Keratinocyte (primary cell): Measurements from ENCODE around the gene ENTHD1.
"Not testable (repeated sequence)": the region's sequence is repeated elsewhere in the genome, so short reads cannot be mapped to it uniquely, and the experiment has no call there.

ENCODE experiments used
- CTCF ChIP-seq, 3 experiments: IDR thresholded peaks in 1 of 3; conservative IDR thresholded peaks in 1 of 3; optimal IDR thresholded peaks in 1 of 3; 2 replicates in 2 of 3; 3 replicates in 1 of 3; pipeline versions ENCODE3 to v1.5.1; 2011; ENCODE audit warnings: low read length in 3 of 3, mild to moderate bottlenecking in 3 of 3, moderate library complexity in 2 of 3, control low read depth in 1 of 3, inconsistent platforms in 1 of 3; ENCODE audit not compliant: insufficient read depth in 2 of 3; ENCODE audit errors: extremely low read depth in 1 of 3
- EZH2 ChIP-seq: IDR thresholded peaks from one replicate; pipeline ENCODE4 v1.6.1; 2012; ENCODE audit warnings: inconsistent platforms, mild to moderate bottlenecking, low read length, moderate library complexity

- TF ChIP-seq CTCF (optimal IDR thresholded peaks at IDR 0.05 in 1 of 3, IDR thresholded peaks at IDR 0.05 in 1 of 3, conservative IDR thresholded peaks at IDR 0.05 in 1 of 3; ENCODE audit: extremely low read depth in 1 of 3, insufficient read depth in 2 of 3, low read length in 3 of 3); EZH2: not testable (repeated sequence)
Observed at GRCh38 chr22:39846539-39846938, 47.0 kb downstream of the ENTHD1 start.
